Vagina (tissue), 2 donors: Measurements from ENCODE around the gene LANCL2. TPM values are rescaled to one million over a fixed set of nuclear protein-coding genes. Genes with fewer than 3 reads are reported as not detected.
A peak's percentile ranks its signal among the peaks of the same experiment; 100 is the strongest.
"Not testable (repeated sequence)": the region's sequence is repeated elsewhere in the genome, so short reads cannot be mapped to it uniquely, and the experiment has no call there.

Experiments used
- DNase-seq, 2 donors: peaks; one replicate each; pipeline ENCODE4 v3.0.0-alpha.2; 2017; ENCODE audit errors: extremely low spot score in 2 of 2
- H3K27ac ChIP-seq: fragments of 200-600 bp; sonication (generic); one replicate; pipeline ENCODE4 v1.5.1; 2019
- H3K27me3 ChIP-seq: fragments of 200-600 bp; sonication (generic); one replicate; pipeline ENCODE4 v1.5.1; 2019
- H3K36me3 ChIP-seq, 2 donors: fragments of 200-600 bp; sonication (generic); one replicate each; pipeline ENCODE4 v1.5.1; 2017 to 2019
- H3K4me1 ChIP-seq: fragments of 200-600 bp; sonication (generic); one replicate; pipeline ENCODE4 v1.5.1; 2019
- H3K4me3 ChIP-seq, 2 donors: fragments of 200-600 bp; sonication (generic); 1 replicate in 1 of 2; 2 replicates in 1 of 2; pipeline ENCODE4 v1.5.1; 2016 to 2019
- H3K9me3 ChIP-seq: fragments of 200-600 bp; sonication (generic); one replicate; pipeline ENCODE4 v1.5.1; 2019
- CTCF ChIP-seq, 3 experiments: fragments of 450-650 bp in 2 of 3; fragments of 200-600 bp in 1 of 3; sonication (generic) in 1 of 3; IDR thresholded peaks; one replicate each; pipeline ENCODE4 v1.5.1; 2017 to 2019; ENCODE audit warnings: antibody characterized with exemption in 3 of 3, mild to moderate bottlenecking in 2 of 3, moderate library complexity in 2 of 3
- POLR2A ChIP-seq, 2 donors: fragments of 450-650 bp; IDR thresholded peaks; one replicate each; pipeline ENCODE4 v1.6.1; 2017; ENCODE audit warnings: antibody characterized with exemption in 2 of 2, mild to moderate bottlenecking in 2 of 2, moderate library complexity in 2 of 2
- POLR2AphosphoS5 ChIP-seq, 2 donors: sonication (generic); formaldehyde crosslinking; IDR thresholded peaks; one replicate each; pipeline ENCODE4 v1.9.0; 2017; ENCODE audit warnings: antibody characterized with exemption in 2 of 2, mild to moderate bottlenecking in 2 of 2, low read depth in 1 of 2; ENCODE audit not compliant: insufficient read depth in 1 of 2
- intact Hi-C: fragments of 100-400 bp; cut with DNase I; formaldehyde crosslinking; loops from one replicate; pipeline ENCODE4 v1.15.1; 2023
- total RNA-seq: library from RNA; depleted of rRNA; stranded (reverse); fragments of >200 nt; gene quantifications from one replicate; pipeline ENCODE4 v1.2.3, GENCODE V29; 2016

The LANCL2 gene
- total RNA-seq, 1 donor from 2014 or later = 7.6 TPM

GRCh38 chr7:55470261-55470660 is 105.1 kb downstream of the LANCL2 start:
- Histone ChIP-seq H3K4me1 (no peaks in the 10 kb centered on the region), H3K27ac (no peak overlapping the region), H3K4me3 (no peak overlapping the region), H3K36me3 (peaks cover 0 to 5% of the 10 kb centered on the region in 2 donors), H3K27me3 (no peaks in the 10 kb centered on the region), H3K9me3 (no peaks in the 10 kb centered on the region)
- no peak for TF ChIP-seq POLR2AphosphoS5 (IDR thresholded peaks at IDR 0.05; ENCODE audit: insufficient read depth in 1 of 2, low read depth in 1 of 2)
- intact Hi-C loops = no loop called here
- DNase-seq = no peak

GRCh38 chr7:55471594-55471993 is 106.5 kb downstream of the LANCL2 start:
- H3K9me3 ChIP-seq, H3K27me3 ChIP-seq, H3K4me3 ChIP-seq, intact Hi-C loops, H3K27ac ChIP-seq, DNase-seq, H3K36me3 ChIP-seq, H3K4me1 ChIP-seq: not testable (repeated sequence)

DNA sequence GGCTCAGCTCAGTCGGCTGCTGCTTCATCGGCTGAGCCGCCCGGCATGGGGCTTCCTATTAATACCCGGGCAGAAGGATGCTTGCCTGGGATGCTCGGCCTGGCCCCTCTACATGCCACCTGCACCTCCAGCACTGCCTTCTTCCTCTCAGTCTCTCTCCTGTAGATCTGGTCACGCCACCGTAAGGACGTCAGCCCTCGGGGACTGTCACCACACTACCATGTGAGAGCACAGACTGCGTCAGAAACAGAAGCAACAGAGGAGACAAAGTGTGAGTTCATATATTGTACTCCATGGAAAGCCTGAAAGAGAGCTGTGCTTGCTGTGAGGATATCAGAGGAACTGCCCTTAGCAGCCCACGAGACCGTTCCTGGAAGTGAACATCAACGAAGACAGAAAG is 107.3 kb downstream of the LANCL2 start:
- intact Hi-C loops, DNase-seq, H3K9me3 ChIP-seq, H3K36me3 ChIP-seq, H3K4me1 ChIP-seq, H3K27ac ChIP-seq, H3K27me3 ChIP-seq, H3K4me3 ChIP-seq: not testable (repeated sequence)

DNA sequence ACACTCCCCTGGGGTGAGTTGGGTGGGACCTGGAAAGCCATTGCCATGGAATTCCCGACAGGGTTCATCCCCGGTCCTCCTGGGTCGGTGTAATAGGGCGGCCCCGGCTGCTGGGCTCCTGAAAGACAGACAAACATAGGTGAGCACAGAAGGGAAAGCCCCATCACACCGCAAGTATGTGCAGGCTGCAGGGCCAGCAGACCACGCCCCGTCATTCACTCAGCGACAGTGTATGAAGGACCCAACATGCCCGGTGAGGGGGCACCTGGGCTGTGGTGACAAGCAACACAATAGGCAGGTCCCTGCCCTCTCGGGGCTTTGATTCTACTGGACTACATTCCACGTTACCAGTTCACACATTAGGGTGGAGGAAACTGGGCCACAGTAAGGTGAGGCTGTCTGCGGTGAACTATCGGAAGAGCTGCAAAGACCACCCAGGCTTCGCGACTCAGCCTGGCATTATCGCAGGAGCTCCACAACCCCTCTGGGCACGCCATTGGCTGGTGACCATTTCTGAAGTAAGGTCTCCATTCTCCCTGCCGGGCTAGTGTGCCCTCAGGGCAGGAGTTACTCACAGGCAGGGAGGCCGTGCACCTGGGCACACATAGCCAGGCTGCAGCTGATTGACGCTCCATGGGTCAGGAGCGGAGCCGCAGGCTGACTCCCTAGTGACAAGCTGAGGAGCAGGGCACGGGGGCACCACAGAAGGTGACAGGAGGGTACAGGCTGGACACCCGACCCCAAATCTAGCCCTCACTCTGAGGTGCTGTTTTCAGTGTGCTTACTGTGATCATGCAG is 108.0 kb downstream of the LANCL2 start:
- Histone ChIP-seq H3K9me3 (no peaks in the 10 kb centered on the region), H3K4me1 (no peaks in the 10 kb centered on the region), H3K27me3 (no peaks in the 10 kb centered on the region), H3K27ac (no peak overlapping the region), H3K4me3 (no peak overlapping the region), H3K36me3 (no peaks in the 10 kb centered on the region)
- intact Hi-C loops = no loop called here
- DNase-seq = peak in 1 of 2 donors; percentile 82
- no peak for TF ChIP-seq POLR2A (IDR thresholded peaks at IDR 0.05)
- TF ChIP-seq POLR2AphosphoS5 (IDR thresholded peaks at IDR 0.05; ENCODE audit: insufficient read depth in 1 of 2, low read depth in 1 of 2) = no peak
- TF ChIP-seq CTCF (IDR thresholded peaks at IDR 0.05) = no peak

DNA sequence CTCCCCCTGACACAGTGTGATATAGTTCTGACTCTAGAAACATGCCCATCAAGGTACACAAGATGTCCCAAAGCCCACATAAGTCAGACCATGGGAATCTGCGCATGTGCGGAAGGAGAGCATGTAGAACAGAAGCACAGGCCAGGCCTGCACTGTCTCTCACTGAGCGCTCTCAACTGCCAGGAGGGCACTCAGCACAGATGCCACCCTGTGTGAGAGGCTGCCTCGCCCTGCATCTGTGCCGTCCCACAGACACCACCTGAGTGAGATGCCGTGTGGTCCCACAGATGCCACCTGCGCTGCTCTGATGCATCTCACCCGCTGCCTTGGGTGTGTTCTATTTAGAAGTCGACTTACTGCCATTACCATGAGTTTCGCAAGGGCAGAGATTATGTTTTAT is 108.8 kb downstream of the LANCL2 start:
- Histone ChIP-seq H3K36me3 (no peaks in the 10 kb centered on the region), H3K4me3 (no peak overlapping the region)
- intact Hi-C loops = no loop called here

DNA sequence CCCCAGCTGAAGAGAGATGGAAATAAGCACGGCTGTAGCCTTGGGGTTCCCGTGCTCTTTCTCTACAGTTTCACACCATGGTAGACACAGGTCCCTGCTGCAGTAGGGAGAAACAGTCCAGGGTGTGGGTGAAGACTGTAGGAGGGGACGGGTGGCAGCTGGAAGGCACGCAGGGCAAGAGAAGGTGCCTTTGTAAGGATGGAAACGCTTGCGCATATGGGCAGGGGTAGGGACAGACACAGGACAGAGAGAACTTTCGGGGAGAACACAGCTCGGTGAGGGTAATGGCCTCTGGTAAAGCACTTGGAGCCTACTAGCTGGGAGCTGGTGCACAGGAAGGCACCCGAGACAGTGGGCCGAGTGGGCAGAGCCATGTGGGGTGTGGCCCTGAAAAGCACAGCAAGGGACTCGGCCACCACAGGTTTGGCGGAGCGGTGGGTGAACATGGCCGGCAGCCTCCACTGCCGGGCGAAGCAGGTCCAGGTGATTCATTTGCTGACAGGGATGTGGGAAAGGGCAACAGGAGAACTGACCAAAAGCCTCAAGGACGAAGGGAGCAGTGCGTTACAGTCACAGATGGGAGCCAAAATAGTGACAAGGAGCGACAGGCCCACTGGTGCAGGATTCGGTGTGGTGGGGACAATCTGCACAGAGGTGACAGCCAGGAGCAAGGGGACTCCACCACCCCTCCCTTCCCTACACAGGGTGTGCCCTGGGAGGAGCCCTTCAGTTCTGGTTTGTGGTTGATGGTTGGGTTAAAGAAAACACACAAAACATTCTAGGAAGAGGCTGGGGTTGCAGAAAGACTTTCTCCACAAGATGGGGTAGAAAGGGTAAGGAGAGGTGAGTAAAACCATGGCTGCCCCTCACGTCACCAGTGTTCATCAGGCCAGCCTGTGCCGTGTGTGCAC is 110.1 kb downstream of the LANCL2 start:
- peak; percentile 77 for DNase-seq
- H3K36me3 ChIP-seq = no peaks in the 10 kb centered on the region
- intact Hi-C loops = no loop called here
- no peaks in the 10 kb centered on the region for H3K4me1 ChIP-seq
- TF ChIP-seq CTCF (IDR thresholded peaks at IDR 0.05) = no peak
- TF ChIP-seq POLR2A (IDR thresholded peaks at IDR 0.05) = no peak
- no peak overlapping the region for H3K27ac ChIP-seq
- no peaks in the 10 kb centered on the region for H3K27me3 ChIP-seq
- H3K4me3 ChIP-seq = no peak overlapping the region
- H3K9me3 ChIP-seq = no peaks in the 10 kb centered on the region

More for the DNA sequence above, 108.8 kb downstream of the LANCL2 start:
- no peak for DNase-seq
- TF ChIP-seq POLR2A (IDR thresholded peaks at IDR 0.05) = no peak
- no peak for TF ChIP-seq CTCF (IDR thresholded peaks at IDR 0.05)
- TF ChIP-seq POLR2AphosphoS5 (IDR thresholded peaks at IDR 0.05; ENCODE audit: insufficient read depth in 1 of 2, low read depth in 1 of 2) = no peak
- H3K27me3 ChIP-seq = no peaks in the 10 kb centered on the region
- no peaks in the 10 kb centered on the region for H3K4me1 ChIP-seq
- H3K27ac ChIP-seq = no peak overlapping the region
- no peaks in the 10 kb centered on the region for H3K9me3 ChIP-seq
